Measurements from ENCODE around the gene LTBP3.
"Not testable (repeated sequence)": the region's sequence is repeated elsewhere in the genome, so short reads cannot be mapped to it uniquely, and the experiment has no call there.

LTBP3 gene

DNA sequence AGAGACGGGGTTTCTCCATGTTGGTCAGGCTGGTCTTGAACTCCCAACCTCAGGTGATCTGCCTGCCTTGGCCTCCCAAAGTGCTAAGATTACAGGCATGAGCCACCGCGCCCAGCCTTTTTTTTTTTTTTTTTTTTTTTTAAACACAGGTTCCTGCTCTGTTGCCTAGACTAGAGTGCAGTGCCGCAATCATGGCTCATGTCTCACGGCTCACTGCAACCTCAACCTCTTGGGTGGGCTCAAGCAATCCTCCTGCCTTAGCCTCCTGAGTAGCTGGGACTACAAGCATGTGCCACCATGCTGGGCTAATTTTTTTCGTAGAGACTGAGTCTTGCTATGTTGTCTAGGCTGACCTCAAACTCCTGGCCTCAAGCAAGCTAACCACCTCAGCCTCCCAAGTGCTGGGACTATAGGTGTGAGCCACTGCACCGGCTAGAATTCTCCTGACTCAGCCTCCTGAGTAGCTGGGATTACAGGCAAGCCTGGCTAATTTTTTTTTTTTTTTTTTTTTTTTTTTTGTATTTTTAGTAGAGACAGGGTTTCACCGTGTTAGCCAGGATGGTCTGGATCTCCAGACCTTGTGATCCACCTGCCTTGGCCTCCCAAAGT, 39.1 kb downstream of the LTBP3 start:
- ChIA-PET POLR2A (interaction anchor here (0.7 kb wide), 1 partner anchor 401 kb away, joined by 4 read pairs; no protein-coding TSS in a partner anchor), CTCF (interaction anchor here (1.3 to 2.8 kb wide), 3 partner anchors 9 to 313 kb away, joined by 3 to 8 read pairs (median 5); no protein-coding TSS in a partner anchor)
- DNase-seq (ENCODE audit: extremely low spot score) = not testable (repeated sequence)

DNA sequence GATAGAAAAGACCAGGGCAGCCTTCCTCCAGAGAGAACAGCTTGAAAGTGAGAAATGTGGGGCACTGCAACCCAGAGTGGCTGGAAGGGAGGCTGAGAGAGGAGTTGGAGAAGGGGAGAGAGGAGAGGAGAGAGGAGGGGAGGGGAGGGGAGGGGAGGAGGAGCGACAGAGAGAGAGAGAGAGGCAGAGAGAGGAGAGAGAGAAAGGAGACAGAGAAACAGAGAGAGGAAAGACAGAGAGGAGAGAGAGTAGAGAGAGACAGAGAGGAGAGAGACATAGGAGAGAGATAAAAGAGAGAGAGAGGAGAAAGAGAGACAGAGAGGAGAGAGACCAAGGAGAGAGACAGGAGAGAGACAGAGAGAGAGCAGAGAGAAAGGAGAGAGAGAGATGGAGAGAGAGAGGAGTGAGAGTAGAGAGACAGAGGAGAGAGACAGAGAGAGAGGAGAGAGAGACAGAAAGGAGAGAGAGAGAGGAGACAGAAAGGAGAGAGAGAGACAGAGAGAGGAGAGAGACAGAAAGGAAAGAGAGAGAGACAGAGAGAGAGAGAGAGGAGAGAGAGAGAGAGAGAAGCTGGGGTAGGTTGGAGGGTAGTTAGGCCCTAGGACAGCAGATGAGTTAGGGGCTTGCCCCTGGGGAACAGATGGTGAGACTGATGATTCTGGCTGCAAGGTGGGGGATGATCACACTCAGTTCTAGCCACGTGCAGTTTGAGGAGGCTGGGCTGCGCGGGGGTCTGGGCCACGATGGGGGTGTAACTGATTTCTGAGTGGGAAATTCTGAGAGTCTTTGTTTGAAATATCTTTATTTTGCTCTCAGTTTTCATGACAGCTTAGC, 41.8 kb downstream of the LTBP3 start:
- no peak for DNase-seq (ENCODE audit: extremely low spot score)
- CTCF ChIA-PET = interaction anchor here (1.0 to 1.8 kb wide), 3 partner anchors 9 to 100 kb away, joined by 3 to 9 read pairs (median 3); no protein-coding TSS in a partner anchor
- POLR2A ChIA-PET = interaction anchor here (0.8 to 1.2 kb wide), 3 partner anchors 12 to 114 kb away, joined by 3 to 7 read pairs (median 7); no protein-coding TSS in a partner anchor
- TF ChIP-seq, protein P1, sequence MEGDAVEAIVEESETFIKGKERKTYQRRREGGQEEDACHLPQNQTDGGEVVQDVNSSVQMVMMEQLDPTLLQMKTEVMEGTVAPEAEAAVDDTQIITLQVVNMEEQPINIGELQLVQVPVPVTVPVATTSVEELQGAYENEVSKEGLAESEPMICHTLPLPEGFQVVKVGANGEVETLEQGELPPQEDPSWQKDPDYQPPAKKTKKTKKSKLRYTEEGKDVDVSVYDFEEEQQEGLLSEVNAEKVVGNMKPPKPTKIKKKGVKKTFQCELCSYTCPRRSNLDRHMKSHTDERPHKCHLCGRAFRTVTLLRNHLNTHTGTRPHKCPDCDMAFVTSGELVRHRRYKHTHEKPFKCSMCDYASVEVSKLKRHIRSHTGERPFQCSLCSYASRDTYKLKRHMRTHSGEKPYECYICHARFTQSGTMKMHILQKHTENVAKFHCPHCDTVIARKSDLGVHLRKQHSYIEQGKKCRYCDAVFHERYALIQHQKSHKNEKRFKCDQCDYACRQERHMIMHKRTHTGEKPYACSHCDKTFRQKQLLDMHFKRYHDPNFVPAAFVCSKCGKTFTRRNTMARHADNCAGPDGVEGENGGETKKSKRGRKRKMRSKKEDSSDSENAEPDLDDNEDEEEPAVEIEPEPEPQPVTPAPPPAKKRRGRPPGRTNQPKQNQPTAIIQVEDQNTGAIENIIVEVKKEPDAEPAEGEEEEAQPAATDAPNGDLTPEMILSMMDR (IDR thresholded peaks at IDR 0.05; ENCODE audit: control extremely low read depth, extremely low read depth, low read depth, missing control alignments) = no peak

DNA sequence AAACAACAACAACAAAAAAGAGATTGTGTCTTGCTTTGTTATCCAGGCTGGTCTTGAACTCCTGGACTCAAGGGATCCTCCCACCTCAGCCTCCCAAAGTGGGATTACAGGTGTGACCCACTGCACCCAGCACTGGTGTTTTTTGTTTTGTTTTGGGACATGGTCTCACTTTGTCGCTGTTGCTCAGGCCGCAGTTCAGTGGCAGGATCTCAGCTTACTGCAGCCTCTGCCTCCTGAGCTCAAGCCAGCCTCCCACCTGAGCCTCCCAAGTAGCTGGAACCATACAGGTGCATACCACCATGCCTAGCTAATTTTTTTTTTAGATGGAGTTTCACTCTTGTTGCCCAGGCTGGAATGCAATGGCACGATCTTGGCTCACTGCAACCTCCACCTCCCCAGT, 45.8 kb downstream of the LTBP3 start:
- ChIA-PET POLR2A (interaction anchor here (0.5 kb wide), 1 partner anchor 92 kb away, joined by 9 read pairs; no protein-coding TSS in a partner anchor), CTCF (interaction anchor here (0.9 to 1.5 kb wide), 8 partner anchors 13 to 197 kb away, joined by 3 to 5 read pairs (median 4); partner anchors contain the start of genes CDC42EP2 and SCYL1)
- not testable (repeated sequence) for DNase-seq (ENCODE audit: extremely low spot score)

DNA sequence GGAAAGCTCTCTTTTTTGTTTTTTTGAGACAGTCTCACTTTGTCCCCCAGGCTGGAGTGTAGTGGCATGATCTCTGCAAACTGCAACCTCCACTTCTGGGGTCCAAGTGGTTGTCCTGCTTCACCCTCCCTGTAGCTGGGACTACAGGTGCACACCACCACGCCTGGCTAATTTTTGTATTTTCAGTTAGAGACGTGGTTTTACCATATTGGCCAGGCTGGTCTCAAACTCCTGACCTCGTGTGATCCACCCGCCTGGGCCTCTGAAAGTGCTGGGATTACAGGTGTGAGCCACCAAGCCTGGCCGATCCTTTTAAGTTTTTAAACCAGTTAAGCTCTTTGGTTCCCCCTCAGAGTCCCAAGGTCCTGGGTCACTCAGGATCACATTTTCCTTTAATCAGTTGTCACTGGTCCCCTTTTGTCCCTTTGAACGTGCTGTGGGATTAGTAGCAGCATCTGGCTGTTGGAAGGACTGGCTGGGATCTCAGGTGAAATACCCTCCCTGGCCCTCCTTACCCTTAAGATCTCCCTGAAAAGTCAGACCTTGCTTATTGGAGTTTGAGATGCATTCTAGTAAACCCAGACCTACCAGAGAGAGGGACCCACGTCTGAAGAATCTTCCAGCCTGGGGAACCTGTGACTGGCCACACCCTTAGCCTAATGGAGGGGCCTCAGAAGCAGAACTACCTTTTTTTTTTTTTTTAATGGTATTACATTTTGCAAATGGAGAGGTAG, 51.2 kb downstream of the LTBP3 start:
- no peak for DNase-seq (ENCODE audit: extremely low spot score)
- TF ChIP-seq, protein P1 (IDR thresholded peaks at IDR 0.05; ENCODE audit: control extremely low read depth, extremely low read depth, low read depth, missing control alignments) = no peak
- POLR2A ChIA-PET = interaction anchor here (0.5 to 25.7 kb wide), 39 partner anchors 9 to 352 kb away, joined by 3 to 620 read pairs (median 5); partner anchors contain the start of genes DPF2, EHBP1L1, FRMD8 and MALAT1
- CTCF ChIA-PET = interaction anchor here (0.8 to 6.5 kb wide), 18 partner anchors 9 to 232 kb away, joined by 3 to 72 read pairs (median 5); partner anchors contain the start of genes DPF2, FAM89B and MALAT1

DNA sequence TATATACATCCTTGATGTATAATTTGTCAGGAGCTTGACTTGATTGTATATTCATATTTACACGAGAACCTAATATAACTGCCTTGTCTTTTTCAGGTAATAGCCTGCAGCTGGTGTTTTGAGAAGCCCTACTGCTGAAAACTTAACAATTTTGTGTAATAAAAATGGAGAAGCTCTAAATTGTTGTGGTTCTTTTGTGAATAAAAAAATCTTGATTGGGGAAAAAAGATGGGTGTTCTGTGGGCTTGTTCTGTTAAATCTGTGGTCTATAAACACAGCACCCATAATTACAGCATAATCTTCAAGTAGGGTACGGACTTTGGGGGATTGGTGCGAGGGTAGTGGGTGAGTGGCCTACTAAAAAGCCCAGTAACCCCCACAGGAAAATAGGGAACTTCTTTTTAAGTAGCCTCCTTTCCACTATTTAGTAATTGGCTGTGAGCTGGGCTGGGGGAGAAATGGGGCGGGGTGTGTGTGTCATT, 51.8 kb downstream of the LTBP3 start:
- ChIA-PET CTCF (interaction anchor here (1.0 to 6.5 kb wide), 18 partner anchors 9 to 231 kb away, joined by 3 to 72 read pairs (median 5); partner anchors contain the start of genes DPF2, FAM89B and MALAT1), POLR2A (interaction anchor here (0.5 to 25.7 kb wide), 40 partner anchors 8 to 352 kb away, joined by 3 to 620 read pairs (median 5); partner anchors contain the start of genes DPF2, EHBP1L1, FRMD8 and MALAT1)
- no peak for DNase-seq (ENCODE audit: extremely low spot score)
- TF ChIP-seq, protein P1 (IDR thresholded peaks at IDR 0.05; ENCODE audit: control extremely low read depth, extremely low read depth, low read depth, missing control alignments) = no peak

DNA sequence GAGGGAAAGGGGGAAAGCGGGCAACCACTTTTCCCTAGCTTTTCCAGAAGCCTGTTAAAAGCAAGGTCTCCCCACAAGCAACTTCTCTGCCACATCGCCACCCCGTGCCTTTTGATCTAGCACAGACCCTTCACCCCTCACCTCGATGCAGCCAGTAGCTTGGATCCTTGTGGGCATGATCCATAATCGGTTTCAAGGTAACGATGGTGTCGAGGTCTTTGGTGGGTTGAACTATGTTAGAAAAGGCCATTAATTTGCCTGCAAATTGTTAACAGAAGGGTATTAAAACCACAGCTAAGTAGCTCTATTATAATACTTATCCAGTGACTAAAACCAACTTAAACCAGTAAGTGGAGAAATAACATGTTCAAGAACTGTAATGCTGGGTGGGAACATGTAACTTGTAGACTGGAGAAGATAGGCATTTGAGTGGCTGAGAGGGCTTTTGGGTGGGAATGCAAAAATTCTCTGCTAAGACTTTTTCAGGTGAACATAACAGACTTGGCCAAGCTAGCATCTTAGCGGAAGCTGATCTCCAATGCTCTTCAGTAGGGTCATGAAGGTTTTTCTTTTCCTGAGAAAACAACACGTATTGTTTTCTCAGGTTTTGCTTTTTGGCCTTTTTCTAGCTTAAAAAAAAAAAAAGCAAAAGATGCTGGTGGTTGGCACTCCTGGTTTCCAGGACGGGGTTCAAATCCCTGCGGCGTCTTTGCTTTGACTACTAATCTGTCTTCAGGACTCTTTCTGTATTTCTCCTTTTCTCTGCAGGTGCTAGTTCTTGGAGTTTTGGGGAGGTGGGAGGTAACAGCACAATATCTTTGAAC, 52.5 kb downstream of the LTBP3 start:
- CTCF ChIA-PET = interaction anchor here (1.0 to 6.5 kb wide), 19 partner anchors 8 to 231 kb away, joined by 3 to 72 read pairs (median 4); partner anchors contain the start of genes DPF2, FAM89B and MALAT1
- DNase-seq (ENCODE audit: extremely low spot score) = no peak
- TF ChIP-seq, protein P1 (IDR thresholded peaks at IDR 0.05; ENCODE audit: control extremely low read depth, extremely low read depth, low read depth, missing control alignments) = no peak
- POLR2A ChIA-PET = interaction anchor here (0.6 to 25.7 kb wide), 47 partner anchors 7 to 961 kb away, joined by 3 to 620 read pairs (median 5); partner anchors contain the start of genes CD248, DPF2, EHBP1L1 and FRMD8
